B cell (primary cell): ENCODE results near the gene CTSK.
"Not testable (repeated sequence)": the region's sequence is repeated elsewhere in the genome, so short reads cannot be mapped to it uniquely, and the experiment has no call there.

Experiments used
- EZH2 ChIP-seq: IDR thresholded peaks from 2 replicates; pipeline ENCODE4 v1.6.1; 2012; ENCODE audit warnings: borderline replicate concordance, low read depth, mild to moderate bottlenecking, moderate library complexity, low read length; ENCODE audit not compliant: insufficient read depth, poor library complexity, severe bottlenecking
- TF ChIP-seq, protein P1 (sequence below): fragments of 200-600 bp; IDR thresholded peaks from one replicate; pipeline ENCODE4 v1.8.0; 2022; ENCODE audit warnings: antibody characterized with exemption, mild to moderate bottlenecking

DNA sequence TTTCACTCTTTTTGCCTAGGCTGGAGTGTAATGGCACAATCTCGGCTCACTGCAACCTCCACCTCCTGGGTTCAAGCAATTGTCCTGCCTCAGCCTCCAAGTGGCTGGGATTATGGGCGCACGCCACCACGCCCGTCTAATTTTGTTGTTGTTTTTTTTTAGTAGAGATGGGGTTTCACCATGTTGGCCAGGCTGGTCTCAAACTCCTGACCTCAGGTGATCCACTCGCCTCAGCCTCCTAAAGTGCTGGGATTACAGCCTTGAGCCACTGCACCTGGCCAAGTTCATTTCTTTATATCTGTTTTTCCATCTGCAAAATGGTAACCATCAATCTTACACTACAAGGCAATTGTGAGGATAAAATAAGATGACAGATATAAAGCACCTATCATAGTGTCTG is 25.9 kb upstream of the CTSK start:
- TF ChIP-seq, protein P1, sequence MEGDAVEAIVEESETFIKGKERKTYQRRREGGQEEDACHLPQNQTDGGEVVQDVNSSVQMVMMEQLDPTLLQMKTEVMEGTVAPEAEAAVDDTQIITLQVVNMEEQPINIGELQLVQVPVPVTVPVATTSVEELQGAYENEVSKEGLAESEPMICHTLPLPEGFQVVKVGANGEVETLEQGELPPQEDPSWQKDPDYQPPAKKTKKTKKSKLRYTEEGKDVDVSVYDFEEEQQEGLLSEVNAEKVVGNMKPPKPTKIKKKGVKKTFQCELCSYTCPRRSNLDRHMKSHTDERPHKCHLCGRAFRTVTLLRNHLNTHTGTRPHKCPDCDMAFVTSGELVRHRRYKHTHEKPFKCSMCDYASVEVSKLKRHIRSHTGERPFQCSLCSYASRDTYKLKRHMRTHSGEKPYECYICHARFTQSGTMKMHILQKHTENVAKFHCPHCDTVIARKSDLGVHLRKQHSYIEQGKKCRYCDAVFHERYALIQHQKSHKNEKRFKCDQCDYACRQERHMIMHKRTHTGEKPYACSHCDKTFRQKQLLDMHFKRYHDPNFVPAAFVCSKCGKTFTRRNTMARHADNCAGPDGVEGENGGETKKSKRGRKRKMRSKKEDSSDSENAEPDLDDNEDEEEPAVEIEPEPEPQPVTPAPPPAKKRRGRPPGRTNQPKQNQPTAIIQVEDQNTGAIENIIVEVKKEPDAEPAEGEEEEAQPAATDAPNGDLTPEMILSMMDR, result not testable (repeated sequence)
- not testable (repeated sequence) for TF ChIP-seq EZH2
